Measurements from ENCODE around the gene CLCF1. TPM values are rescaled to one million over a fixed set of nuclear protein-coding genes. Genes with fewer than 3 reads are reported as not detected.

Gene CLCF1
- total and polyA plus RNA-seq, 8 donors = 1.3 to 11.2 (median 2.6) TPM

- peaks cover 4 to 14% (median 7%) of the 10 kb centered on the region in 3 donors for H3K4me1 ChIP-seq
- FAIRE-seq (no peak), ATAC-seq (peak; percentile 88 to 92 (median 91)), DNase-seq (peak; percentile 88 to 97 (median 94))
- no peaks in the 10 kb centered on the region for H3K27me3 ChIP-seq
- TF ChIP-seq, protein P1, sequence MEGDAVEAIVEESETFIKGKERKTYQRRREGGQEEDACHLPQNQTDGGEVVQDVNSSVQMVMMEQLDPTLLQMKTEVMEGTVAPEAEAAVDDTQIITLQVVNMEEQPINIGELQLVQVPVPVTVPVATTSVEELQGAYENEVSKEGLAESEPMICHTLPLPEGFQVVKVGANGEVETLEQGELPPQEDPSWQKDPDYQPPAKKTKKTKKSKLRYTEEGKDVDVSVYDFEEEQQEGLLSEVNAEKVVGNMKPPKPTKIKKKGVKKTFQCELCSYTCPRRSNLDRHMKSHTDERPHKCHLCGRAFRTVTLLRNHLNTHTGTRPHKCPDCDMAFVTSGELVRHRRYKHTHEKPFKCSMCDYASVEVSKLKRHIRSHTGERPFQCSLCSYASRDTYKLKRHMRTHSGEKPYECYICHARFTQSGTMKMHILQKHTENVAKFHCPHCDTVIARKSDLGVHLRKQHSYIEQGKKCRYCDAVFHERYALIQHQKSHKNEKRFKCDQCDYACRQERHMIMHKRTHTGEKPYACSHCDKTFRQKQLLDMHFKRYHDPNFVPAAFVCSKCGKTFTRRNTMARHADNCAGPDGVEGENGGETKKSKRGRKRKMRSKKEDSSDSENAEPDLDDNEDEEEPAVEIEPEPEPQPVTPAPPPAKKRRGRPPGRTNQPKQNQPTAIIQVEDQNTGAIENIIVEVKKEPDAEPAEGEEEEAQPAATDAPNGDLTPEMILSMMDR (IDR thresholded peaks at IDR 0.05) = peak in 3 of 4 donors; percentile 17 to 64 (median 49)
- no peaks in the 10 kb centered on the region for H3K9me3 ChIP-seq
- 0 to 1% methylated on average over 41 to 73 of the region's 73 CpGs for whole genome bisulfite sequencing, 2 donors
- peaks cover 3 to 23% (median 4%) of the 10 kb centered on the region in 3 donors for H3K36me3 ChIP-seq
- intact Hi-C loops (cut with DNase I) = no loop called here
- H3K27ac ChIP-seq = peak within 1 kb of the TSS; percentile 56 to 89 (median 81)
- H3K4me3 ChIP-seq = peak within 1 kb of the TSS; percentile 83 to 98 (median 96)
These were observed 28.2 kb upstream of the CLCF1 start, which contains the start of gene PPP1CA for GRCh38 chr11:67401495-67402191. Gene PPP1CA, minus strand, starts transcription at chr11:67401858. Its CDS starts 76 bp downstream, at chr11:67401782.

- intact Hi-C loops (cut with DNase I) = no loop called here
- FAIRE-seq = no peak
These were observed 27.6 kb upstream of the CLCF1 start for GRCh38 chr11:67400942-67401494.

GRCh38 chr11:67400251-67400941, 27.0 kb upstream of the CLCF1 start:
- ATAC-seq (no peak), DNase-seq (no peak), FAIRE-seq (no peak)
- peaks cover 3 to 23% (median 4%) of the 10 kb centered on the region in 3 donors for H3K36me3 ChIP-seq
- H3K9me3 ChIP-seq = no peaks in the 10 kb centered on the region
- H3K4me3 ChIP-seq = peak overlapping the region; percentile 83 to 98 (median 96)
- no peaks in the 10 kb centered on the region for H3K27me3 ChIP-seq
- H3K4me1 ChIP-seq = peaks cover 4 to 14% (median 7%) of the 10 kb centered on the region in 3 donors
- peak overlapping the region in 1 of 4 donors; percentile 17 for H3K27ac ChIP-seq
- intact Hi-C loops (cut with DNase I) = no loop called here
- TF ChIP-seq, protein P1 (IDR thresholded peaks at IDR 0.05) = no peak
- WGBS, 2 donors = 22 to 27% methylated on average over 23 of the region's 23 CpGs

More at GRCh38 chr11:67400942-67401494, 27.6 kb upstream of the CLCF1 start:
- TF ChIP-seq, protein P1 (IDR thresholded peaks at IDR 0.05) = no peak
- Histone ChIP-seq H3K4me3 (peak overlapping the region; percentile 83 to 98 (median 96)), H3K27ac (peak overlapping the region; percentile 56 to 89 (median 80)), H3K4me1 (peaks cover 4 to 14% (median 7%) of the 10 kb centered on the region in 3 donors), H3K27me3 (no peaks in the 10 kb centered on the region), H3K9me3 (no peaks in the 10 kb centered on the region), H3K36me3 (peaks cover 3 to 23% (median 4%) of the 10 kb centered on the region in 3 donors)
- DNase-seq (peak in 1 of 6 donors; percentile 86), ATAC-seq (peak in 2 of 4 donors; percentile 1 to 4)
- 2 to 4% methylated on average over 18 to 27 of the region's 27 CpGs for WGBS, 2 donors

- Histone ChIP-seq H3K4me1 (peaks cover 4 to 14% (median 7%) of the 10 kb centered on the region in 3 donors), H3K9me3 (no peaks in the 10 kb centered on the region), H3K4me3 (no peak overlapping the region), H3K27ac (no peak overlapping the region), H3K36me3 (peaks cover 3 to 23% (median 4%) of the 10 kb centered on the region in 3 donors), H3K27me3 (no peaks in the 10 kb centered on the region)
- intact Hi-C loops (cut with DNase I) = no loop called here
- no peak for ATAC-seq
- WGBS, 2 donors = 86 to 90% methylated on average over 31 of the region's 31 CpGs
- TF ChIP-seq, protein P1 (IDR thresholded peaks at IDR 0.05) = no peak
- no peak for FAIRE-seq
- no peak for DNase-seq
These were observed 25.5 kb upstream of the CLCF1 start for GRCh38 chr11:67398661-67399563.

Measured in pancreas (tissue), 10 donors.